NB4 (cell line): ENCODE data around the gene CDH11.

Source experiments
- DNase-seq: peaks from one replicate; pipeline ENCODE4 v3.0.0; 2010; ENCODE audit warnings: low read depth
- H3K4me3 ChIP-seq: one replicate; pipeline ENCODE4 v1.5.1; 2011; ENCODE audit warnings: mild to moderate bottlenecking, low read depth, low read length, moderate library complexity
- CTCF ChIP-seq: IDR thresholded peaks from one replicate; pipeline ENCODE4 v1.5.1; 2012; ENCODE audit warnings: low read depth, low read length
- MAX ChIP-seq: IDR thresholded peaks from 2 replicates; pipeline ENCODE4 v1.6.1; 2011; ENCODE audit warnings: low read depth, low read length
- MYC ChIP-seq: IDR thresholded peaks from 2 replicates; pipeline ENCODE4 v1.6.1; 2011; ENCODE audit warnings: low read depth, low read length
- POLR2A ChIP-seq: IDR thresholded peaks from 2 replicates; pipeline ENCODE4 v1.6.1; 2011; ENCODE audit warnings: mild to moderate bottlenecking; ENCODE audit not compliant: insufficient read length; ENCODE audit errors: extremely low read depth

Gene CDH11

GRCh38 chr16:65044873-65045272, 77.0 kb downstream of the CDH11 start:
- TF ChIP-seq CTCF (no peak), POLR2A (no peak), MYC (no peak), MAX (no peak)
- no peak for DNase-seq
- no peak overlapping the region for H3K4me3 ChIP-seq

DNA sequence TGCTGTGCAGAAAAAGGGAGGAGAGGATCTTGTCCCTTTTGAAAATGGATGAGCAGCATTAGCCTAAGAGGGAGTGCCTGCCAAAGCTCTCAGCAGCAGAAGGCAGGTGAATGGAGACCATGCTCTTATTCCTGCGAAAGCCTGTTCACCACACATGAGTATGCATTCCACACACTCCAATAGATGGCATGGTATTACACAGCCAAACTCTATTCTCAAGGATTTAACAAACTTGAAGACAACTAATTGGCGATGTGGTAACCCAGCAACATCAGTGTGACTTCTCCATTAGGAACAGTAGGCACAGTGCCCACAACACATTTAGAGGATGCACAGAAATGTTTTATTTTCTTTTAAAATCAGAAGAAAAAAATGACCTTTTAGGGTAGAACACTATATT, 77.8 kb downstream of the CDH11 start:
- H3K4me3 ChIP-seq, result no peak overlapping the region
- DNase-seq, result no peak
- TF ChIP-seq POLR2A (no peak), MAX (no peak), MYC (no peak), CTCF (no peak)

GRCh38 chr16:65042438-65043365, 79.2 kb downstream of the CDH11 start:
- no peak for TF ChIP-seq MAX
- no peak for TF ChIP-seq CTCF
- no peak for TF ChIP-seq MYC
- H3K4me3 ChIP-seq, result no peak overlapping the region
- DNase-seq, result no peak

DNA sequence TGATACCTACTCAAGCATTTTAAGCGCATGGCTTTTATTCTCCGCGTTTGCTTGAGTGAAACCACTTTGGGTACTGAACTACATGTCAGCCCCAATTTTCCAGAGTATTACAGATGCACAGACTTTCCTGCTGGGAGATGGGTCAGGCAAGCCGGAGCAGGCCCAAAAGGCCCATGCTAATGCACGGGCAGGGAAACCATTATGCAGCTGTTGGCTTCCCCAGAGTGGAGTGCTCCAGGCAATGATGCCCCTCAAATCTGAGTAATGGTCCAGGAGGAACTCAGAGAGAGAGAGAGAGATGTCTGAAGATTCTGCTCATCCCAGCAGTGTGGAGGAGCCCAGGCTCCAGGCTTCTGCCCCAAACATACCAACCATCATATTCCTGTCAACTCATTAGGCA, 80.2 kb downstream of the CDH11 start:
- DNase-seq, result no peak
- no peak overlapping the region for H3K4me3 ChIP-seq
- TF ChIP-seq MAX (no peak), CTCF (no peak), POLR2A (no peak), MYC (no peak)

DNA sequence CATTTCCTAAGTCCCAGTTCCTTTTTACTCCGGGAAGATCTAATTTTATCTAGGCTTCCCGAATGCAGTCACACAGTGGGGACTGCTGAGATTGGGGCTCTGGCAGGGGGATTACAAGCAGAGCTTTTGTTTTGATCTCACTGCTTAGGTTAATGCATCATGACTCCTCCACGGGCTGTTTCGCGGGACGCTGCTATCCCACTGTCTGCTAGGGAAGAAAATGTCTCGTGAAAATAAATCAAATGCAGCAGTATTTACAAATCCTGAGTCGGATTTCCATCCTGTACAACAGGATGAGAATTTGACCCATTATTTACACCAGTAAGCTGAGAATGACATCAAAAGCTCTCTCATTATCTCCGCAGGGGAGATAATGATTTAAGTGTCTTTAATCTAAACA, 83.8 kb downstream of the CDH11 start:
- no peak for TF ChIP-seq POLR2A
- TF ChIP-seq MYC, result no peak
- TF ChIP-seq MAX, result no peak
- no peak for TF ChIP-seq CTCF
- DNase-seq, result no peak
- no peak overlapping the region for H3K4me3 ChIP-seq

DNA sequence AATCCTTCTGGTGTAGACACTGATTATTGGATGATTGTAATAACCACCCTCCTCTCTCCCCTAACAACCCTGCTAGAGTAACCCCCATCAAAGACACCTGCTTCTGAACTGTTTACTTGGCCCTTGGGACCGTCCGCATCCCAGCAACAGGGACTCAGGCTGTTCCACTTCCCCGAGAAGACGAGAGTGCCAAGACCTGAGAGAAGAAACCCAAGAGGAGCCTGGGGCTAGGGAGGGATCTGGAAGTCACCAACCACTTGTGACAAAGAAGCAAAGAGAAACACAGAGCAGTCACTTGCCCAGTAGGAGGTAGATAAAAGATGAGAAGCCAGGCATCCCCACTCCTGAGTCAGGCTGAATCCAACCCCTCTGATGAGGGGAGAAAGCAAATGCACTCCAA, 84.3 kb downstream of the CDH11 start:
- TF ChIP-seq MYC (no peak), CTCF (no peak), POLR2A (no peak), MAX (no peak)
- no peak overlapping the region for H3K4me3 ChIP-seq
- DNase-seq, result no peak
